Lower leg skin (tissue), 4 donors: ENCODE data around the gene DNAH1. TPM values are rescaled to one million over a fixed set of nuclear protein-coding genes. Genes with fewer than 3 reads are reported as not detected.

ENCODE experiments used
- DNase-seq, 2 donors: peaks; one replicate each; pipeline ENCODE4 v3.0.0-alpha.2; 2019; ENCODE audit warnings: low spot score in 2 of 2
- H3K4me3 ChIP-seq: fragments of 200-600 bp; sonication (generic); 2 replicates; pipeline ENCODE4 v1.5.1; 2017; ENCODE audit warnings: mild to moderate bottlenecking, low read depth; ENCODE audit not compliant: poor library complexity, severe bottlenecking
- POLR2A ChIP-seq, 2 donors: fragments of 450-650 bp; IDR thresholded peaks; one replicate each; pipeline ENCODE4 v1.6.1; 2016 to 2017; ENCODE audit warnings: antibody characterized with exemption in 2 of 2, mild to moderate bottlenecking in 1 of 2, moderate library complexity in 1 of 2
- WGBS, 2 donors: methylation state at CpG; one replicate each; pipeline ENCODE4 v1.1.5; 2018; 5-methylcytosine and 5-hydroxymethylcytosine counted together
- intact Hi-C: fragments of 100-400 bp; cut with DNase I; formaldehyde crosslinking; loops from one replicate; pipeline ENCODE4 v1.15.0; 2023; ENCODE audit warnings: low total_unique reads
- total RNA-seq, 4 donors: library from RNA; depleted of rRNA; stranded (reverse); fragments of >200 nt; gene quantifications; one replicate each; pipeline ENCODE4 v1.1.0, GENCODE V29; 2016
- TF ChIP-seq, protein P1 (sequence below), 3 donors: fragments of 450-650 bp; IDR thresholded peaks; one replicate each; pipeline ENCODE4 v1.5.1; 2016; ENCODE audit warnings: antibody characterized with exemption in 3 of 3, mild to moderate bottlenecking in 3 of 3, moderate library complexity in 2 of 3

The DNAH1 gene
- total RNA-seq, 4 donors from 2014 or later, result 2.0 to 5.9 (median 5.0) TPM

DNA sequence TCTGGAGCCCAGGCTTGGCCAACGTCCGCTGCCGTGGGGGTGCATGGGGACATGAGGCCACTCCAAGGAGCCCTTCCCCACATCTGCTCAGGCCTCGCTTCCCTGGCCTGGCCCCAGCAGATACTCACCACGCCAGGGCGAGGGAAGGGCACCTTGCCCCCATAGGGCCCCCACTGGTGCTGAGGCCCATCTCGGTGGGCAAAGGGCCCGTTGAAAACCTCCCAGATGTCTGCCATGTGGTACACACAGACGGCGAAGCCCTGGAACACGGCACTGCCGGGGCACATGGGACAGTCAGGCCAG is 124.1 kb downstream of the DNAH1 start:
- WGBS, 2 donors, result 84 to 98% methylated on average over 7 to 10 of the region's 12 CpGs
- H3K4me3 ChIP-seq, result no peak overlapping the region
- intact Hi-C loops, result no loop called here
- peak in 1 of 2 donors; percentile 80 for DNase-seq
- TF ChIP-seq POLR2A (IDR thresholded peaks at IDR 0.05), result no peak
- TF ChIP-seq, protein P1, sequence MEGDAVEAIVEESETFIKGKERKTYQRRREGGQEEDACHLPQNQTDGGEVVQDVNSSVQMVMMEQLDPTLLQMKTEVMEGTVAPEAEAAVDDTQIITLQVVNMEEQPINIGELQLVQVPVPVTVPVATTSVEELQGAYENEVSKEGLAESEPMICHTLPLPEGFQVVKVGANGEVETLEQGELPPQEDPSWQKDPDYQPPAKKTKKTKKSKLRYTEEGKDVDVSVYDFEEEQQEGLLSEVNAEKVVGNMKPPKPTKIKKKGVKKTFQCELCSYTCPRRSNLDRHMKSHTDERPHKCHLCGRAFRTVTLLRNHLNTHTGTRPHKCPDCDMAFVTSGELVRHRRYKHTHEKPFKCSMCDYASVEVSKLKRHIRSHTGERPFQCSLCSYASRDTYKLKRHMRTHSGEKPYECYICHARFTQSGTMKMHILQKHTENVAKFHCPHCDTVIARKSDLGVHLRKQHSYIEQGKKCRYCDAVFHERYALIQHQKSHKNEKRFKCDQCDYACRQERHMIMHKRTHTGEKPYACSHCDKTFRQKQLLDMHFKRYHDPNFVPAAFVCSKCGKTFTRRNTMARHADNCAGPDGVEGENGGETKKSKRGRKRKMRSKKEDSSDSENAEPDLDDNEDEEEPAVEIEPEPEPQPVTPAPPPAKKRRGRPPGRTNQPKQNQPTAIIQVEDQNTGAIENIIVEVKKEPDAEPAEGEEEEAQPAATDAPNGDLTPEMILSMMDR (IDR thresholded peaks at IDR 0.05), result no peak

GRCh38 chr3:52440671-52441070 is 124.6 kb downstream of the DNAH1 start:
- WGBS, 2 donors, result 89% methylated on average over 14 of the region's 14 CpGs
- no peak overlapping the region for H3K4me3 ChIP-seq
- no peak for TF ChIP-seq POLR2A (IDR thresholded peaks at IDR 0.05)
- TF ChIP-seq, protein P1 (IDR thresholded peaks at IDR 0.05), result no peak
- DNase-seq, result no peak
- intact Hi-C loops, result no loop called here

DNA sequence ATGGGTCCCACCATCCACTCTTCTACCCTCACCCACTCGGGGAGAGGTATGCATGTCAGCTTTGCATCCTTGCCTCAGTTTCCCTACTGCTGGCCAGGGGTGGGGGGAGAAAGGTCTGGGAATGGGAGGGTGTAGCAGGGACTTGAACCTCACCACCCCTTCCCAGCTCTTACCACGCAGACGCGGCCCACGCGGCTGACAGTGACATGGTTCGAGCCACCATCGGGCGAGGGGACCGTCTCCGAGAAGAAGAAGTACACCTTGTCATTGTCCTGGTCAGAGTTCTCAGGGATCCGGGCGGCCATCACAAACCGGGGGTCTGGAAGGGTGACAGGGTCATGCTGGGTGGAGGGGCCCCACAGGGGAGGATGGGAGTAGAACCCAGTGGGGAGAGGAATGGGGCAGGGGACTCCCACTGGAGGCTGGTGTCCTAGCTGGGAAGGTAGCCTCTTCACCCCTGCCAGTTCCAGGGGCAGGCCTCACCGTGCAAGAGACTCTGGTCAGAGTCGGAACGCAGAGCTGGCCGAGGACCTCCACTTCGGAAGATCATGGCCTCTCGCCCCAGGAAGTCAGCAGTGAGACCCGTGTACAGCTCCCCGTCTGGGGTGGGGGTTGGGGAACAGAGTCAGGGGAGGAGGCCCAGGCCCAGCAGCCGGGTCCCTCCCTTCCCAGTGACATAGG is 125.1 kb downstream of the DNAH1 start:
- DNase-seq, result peak in 1 of 2 donors; percentile 83
- intact Hi-C loops, result no loop called here
- 88 to 93% methylated on average over 22 to 23 of the region's 23 CpGs for WGBS, 2 donors
- no peak overlapping the region for H3K4me3 ChIP-seq
- TF ChIP-seq, protein P1 (IDR thresholded peaks at IDR 0.05), result no peak
- TF ChIP-seq POLR2A (IDR thresholded peaks at IDR 0.05), result no peak

- DNase-seq, result no peak
- no peak overlapping the region for H3K4me3 ChIP-seq
- WGBS, 2 donors, result 78 to 83% methylated on average over 12 to 16 of the region's 18 CpGs
These were observed 125.7 kb downstream of the DNAH1 start for GRCh38 chr3:52441772-52442332.

GRCh38 chr3:52442409-52443267 is 126.5 kb downstream of the DNAH1 start:
- no peak for TF ChIP-seq POLR2A (IDR thresholded peaks at IDR 0.05)
- TF ChIP-seq, protein P1 (IDR thresholded peaks at IDR 0.05), result no peak
- H3K4me3 ChIP-seq, result no peak overlapping the region
- peak in 1 of 2 donors; percentile 81 for DNase-seq
- WGBS, 2 donors, result 89 to 90% methylated on average over 16 of the region's 16 CpGs
- intact Hi-C loops, result no loop called here

More at GRCh38 chr3:52441772-52442332, 125.7 kb downstream of the DNAH1 start:
- no peak for TF ChIP-seq POLR2A (IDR thresholded peaks at IDR 0.05)
- TF ChIP-seq, protein P1 (IDR thresholded peaks at IDR 0.05), result no peak
- intact Hi-C loops, result no loop called here
